AG10803 (cell line): ENCODE measurements around the gene MALRD1.
A peak's percentile ranks its signal among the peaks of the same experiment; 100 is the strongest.

ENCODE experiments used
- DNase-seq: peaks from one replicate; pipeline ENCODE4 v3.0.0; 2010; ENCODE audit warnings: low read depth
- H3K4me3 ChIP-seq: 2 replicates; pipeline ENCODE4 v1.5.1; 2011; ENCODE audit warnings: mild to moderate bottlenecking, low read length, control low read depth
- TF ChIP-seq, protein P1 (sequence below): conservative IDR thresholded peaks from 2 replicates; pipeline ENCODE4 v1.5.1; 2011; ENCODE audit warnings: mild to moderate bottlenecking, low read length, control low read depth, inconsistent platforms

Gene MALRD1

GRCh38 chr10:19668116-19668515 is 619.5 kb downstream of the MALRD1 start:
- TF ChIP-seq, protein P1, sequence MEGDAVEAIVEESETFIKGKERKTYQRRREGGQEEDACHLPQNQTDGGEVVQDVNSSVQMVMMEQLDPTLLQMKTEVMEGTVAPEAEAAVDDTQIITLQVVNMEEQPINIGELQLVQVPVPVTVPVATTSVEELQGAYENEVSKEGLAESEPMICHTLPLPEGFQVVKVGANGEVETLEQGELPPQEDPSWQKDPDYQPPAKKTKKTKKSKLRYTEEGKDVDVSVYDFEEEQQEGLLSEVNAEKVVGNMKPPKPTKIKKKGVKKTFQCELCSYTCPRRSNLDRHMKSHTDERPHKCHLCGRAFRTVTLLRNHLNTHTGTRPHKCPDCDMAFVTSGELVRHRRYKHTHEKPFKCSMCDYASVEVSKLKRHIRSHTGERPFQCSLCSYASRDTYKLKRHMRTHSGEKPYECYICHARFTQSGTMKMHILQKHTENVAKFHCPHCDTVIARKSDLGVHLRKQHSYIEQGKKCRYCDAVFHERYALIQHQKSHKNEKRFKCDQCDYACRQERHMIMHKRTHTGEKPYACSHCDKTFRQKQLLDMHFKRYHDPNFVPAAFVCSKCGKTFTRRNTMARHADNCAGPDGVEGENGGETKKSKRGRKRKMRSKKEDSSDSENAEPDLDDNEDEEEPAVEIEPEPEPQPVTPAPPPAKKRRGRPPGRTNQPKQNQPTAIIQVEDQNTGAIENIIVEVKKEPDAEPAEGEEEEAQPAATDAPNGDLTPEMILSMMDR, result no peak
- H3K4me3 ChIP-seq, result no peak overlapping the region
- no peak for DNase-seq

DNA sequence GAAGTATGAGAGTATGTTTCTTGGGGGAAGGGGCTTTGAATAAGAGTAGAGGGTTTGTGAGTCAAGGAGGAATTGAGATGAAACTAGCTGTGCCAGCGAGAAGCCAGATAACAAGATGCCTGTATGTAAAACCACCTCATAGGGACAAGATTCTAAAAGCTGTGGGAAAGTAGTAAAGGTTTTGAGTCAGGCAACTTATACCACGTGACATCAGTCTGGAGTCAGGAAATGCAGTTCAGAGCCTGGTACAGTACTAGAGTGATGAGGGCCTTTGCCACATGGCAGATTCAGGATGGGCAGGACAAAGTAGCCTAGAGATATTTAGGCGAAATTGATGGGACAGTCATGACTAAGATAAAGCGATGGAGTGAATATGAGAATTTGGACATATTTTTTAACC is 627.5 kb downstream of the MALRD1 start:
- no peak overlapping the region for H3K4me3 ChIP-seq
- DNase-seq, result no peak
- TF ChIP-seq, protein P1, result no peak

DNA sequence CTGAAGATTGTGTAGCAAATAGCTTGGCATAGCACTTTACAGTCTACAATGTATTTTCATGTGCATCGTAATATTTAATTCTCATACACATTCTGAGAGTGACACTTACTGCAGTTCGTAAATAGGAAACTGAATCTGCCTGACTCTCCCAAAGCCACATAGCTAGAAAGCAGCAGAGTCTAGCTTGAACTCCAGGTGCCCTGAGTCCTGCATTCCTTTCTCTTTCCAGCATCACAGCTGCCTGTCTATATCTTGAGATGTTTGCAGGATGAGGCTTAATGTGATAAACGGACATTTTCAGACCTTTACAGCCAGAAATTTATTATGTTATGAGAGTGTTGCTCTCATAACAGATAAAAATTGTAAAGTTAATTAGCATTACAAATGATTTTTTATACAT is 634.8 kb downstream of the MALRD1 start:
- no peak overlapping the region for H3K4me3 ChIP-seq
- DNase-seq, result no peak
- TF ChIP-seq, protein P1, result no peak

GRCh38 chr10:19683960-19684359 is 635.4 kb downstream of the MALRD1 start:
- peak; percentile 16 for DNase-seq
- TF ChIP-seq, protein P1, result 0 out of 2 replicates have a peak, but pooled peaks have one; percentile 20
- H3K4me3 ChIP-seq, result no peak overlapping the region

DNA sequence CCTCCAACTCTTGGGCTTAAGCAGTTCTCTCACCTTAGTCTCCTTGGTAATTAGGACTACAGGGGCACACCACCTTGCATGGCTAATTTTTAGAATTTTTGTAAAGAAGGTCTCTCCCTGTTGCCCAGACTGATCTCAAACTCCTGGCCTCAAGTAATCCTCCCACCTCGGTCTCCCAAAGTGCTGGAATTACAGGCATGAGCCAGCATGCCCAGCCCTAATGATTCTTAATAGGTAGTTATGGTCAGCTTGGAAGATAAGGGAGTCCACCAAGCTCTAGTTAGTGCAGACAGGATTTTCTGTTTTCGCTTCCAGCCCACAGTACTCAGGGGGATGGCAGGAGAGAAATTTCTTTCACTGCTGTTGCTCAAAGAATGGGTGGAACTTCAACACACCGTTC is 639.7 kb downstream of the MALRD1 start:
- TF ChIP-seq, protein P1, result no peak
- DNase-seq, result no peak

DNA sequence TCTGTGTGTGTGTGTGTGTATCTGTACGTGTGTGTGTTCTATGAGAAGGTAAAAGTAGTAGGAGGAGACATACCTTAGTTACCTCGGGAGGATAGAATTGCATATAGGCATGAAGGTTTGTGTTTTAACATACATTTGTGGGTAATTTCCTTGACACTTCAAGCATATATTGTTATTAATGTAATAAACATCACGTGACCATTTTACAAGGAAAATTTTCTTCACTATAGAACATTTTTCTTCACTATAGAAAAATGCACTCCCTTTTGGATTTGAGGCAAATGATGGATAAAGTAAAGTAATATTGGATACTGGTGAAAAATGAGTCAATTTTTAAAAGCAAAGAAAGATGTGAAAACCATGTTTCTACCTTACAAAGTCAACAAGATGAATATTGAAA is 640.6 kb downstream of the MALRD1 start:
- no peak overlapping the region for H3K4me3 ChIP-seq
- TF ChIP-seq, protein P1, result no peak
- no peak for DNase-seq

More for the DNA sequence above, 639.7 kb downstream of the MALRD1 start:
- no peak overlapping the region for H3K4me3 ChIP-seq

DNA sequence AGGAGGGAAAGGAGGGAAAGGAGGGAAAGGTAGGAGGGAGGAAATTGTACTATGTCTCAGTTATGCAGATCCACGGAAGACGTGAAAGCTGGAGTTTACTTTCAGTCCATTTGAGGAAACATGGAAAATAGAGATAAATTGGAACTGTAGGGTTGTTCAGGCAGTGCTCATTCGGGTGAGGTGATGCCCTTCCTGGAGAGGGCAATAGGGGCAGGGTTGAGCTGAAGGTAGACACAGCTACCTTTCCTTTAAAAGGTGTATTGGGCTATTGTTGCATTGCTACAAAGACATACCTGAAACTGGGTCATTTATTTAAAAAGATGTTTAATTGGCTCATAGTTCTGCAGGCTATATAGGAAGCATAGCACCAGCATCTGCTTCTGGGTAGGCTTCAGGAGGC is 650.7 kb downstream of the MALRD1 start:
- TF ChIP-seq, protein P1, result no peak
- no peak for DNase-seq

More for the DNA sequence above, 650.7 kb downstream of the MALRD1 start:
- H3K4me3 ChIP-seq, result no peak overlapping the region
